Left colon (tissue), 2 donors: Measurements from ENCODE around the gene SULF2. TPM values are rescaled to one million over a fixed set of nuclear protein-coding genes. Genes with fewer than 3 reads are reported as not detected.
A peak's percentile ranks its signal among the peaks of the same experiment; 100 is the strongest.

ENCODE experiments used
- ATAC-seq: fragments of 200-7000 bp; cut with Tn5 transposase; one replicate; pipeline ENCODE4 v1.9.1; 2020; ENCODE audit warnings: mild to moderate bottlenecking, moderate library complexity
- DNase-seq, 2 donors: peaks; one replicate each; pipeline ENCODE4 v3.0.0-alpha.2; 2020
- intact Hi-C, 2 donors: fragments of 100-400 bp; cut with DNase I in 1 of 2; cut with micrococcal nuclease in 1 of 2; formaldehyde crosslinking; loops; one replicate each; pipeline versions ENCODE4 v1.11.2 to v1.14.0; 2022; cut with DNase I, micrococcal nuclease
- total RNA-seq, 2 donors: library from RNA; stranded (reverse); fragmentation: NEBNext Ultra II Directional; extraction: Animal tissue kit (Norgen Biotek cat#: 25700); gene quantifications; one replicate each; pipeline ENCODE4 v1.2.1, GENCODE V29; 2021
- donor health status: DM: no; HTN: no; CAD: no.
- donor health status: DM: yes; HTN: yes; CAD: no.

SULF2 gene
- total RNA-seq, 2 donors from 2014 or later = 124 to 177 TPM

DNA sequence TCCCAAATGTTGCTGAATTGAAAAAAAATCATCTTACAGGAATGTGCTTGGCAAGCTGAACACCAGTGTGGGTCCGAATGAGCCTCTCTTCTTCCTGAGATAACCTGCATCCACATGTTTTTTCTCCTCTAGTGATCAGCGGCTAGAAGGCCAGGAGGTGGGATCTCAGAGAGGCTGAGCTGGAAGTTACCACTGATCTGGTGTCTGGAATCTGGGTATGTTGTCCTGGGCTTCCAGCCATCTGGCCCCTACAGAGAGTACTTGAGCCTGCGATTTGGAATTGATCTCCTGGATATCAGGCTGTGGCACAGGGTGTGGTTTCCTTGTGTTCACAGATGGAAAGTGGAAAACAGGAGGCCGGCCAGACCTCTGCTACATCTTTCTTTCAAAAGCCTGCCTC lies 35.9 kb downstream of the SULF2 start:
- no peak for DNase-seq
- intact Hi-C loops = no loop called here
- ATAC-seq = no peak

DNA sequence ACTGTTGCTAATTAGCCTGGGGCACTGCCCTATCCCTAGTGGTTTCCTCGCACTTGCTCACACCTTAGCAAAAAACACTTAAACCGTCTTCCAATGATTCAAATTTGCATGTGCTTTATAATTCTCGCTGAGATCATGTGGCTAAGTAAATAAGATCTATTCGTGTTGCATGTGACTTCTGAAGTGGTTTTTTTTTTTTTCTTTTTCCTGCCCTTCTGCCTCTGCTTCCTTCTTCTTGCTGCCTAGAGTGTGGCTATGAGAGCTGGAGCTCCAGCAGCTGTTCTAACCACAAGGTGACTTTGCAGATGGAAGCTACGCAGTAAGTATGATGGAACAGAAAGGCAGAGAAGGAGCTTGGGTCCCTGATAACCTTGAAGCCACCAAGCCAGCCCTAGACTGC lies 36.5 kb downstream of the SULF2 start:
- peak; percentile 50 for ATAC-seq
- intact Hi-C loops = no loop called here
- no peak for DNase-seq

- ATAC-seq (no peak), DNase-seq (no peak)
- intact Hi-C loops = no loop called here
Observed at GRCh38 chr20:47748069-47748468, 37.2 kb downstream of the SULF2 start.

DNA sequence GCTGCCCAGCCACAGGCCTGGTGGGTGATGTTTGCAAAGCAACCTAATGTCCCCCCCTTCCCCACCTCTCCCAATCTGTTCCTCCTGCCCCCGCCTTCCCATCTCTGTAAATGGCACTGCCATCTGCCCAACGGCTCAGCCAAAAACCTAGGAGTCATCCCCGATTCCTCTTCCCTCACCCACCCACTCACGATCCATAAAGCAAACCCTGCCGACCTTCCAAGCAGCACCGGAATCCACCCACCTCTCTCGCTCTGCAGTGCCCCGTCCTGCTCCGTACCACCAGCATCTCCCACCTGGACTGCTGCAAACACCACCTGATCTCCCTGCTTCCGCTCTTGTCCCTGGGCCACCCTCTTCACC lies 37.6 kb downstream of the SULF2 start:
- intact Hi-C loops = no loop called here
- DNase-seq (no peak), ATAC-seq (no peak)

- DNase-seq = no peak
- intact Hi-C loops = no loop called here
- ATAC-seq = peak; percentile 53
Observed at GRCh38 chr20:47744803-47745202, 40.5 kb downstream of the SULF2 start.

- DNase-seq (no peak), ATAC-seq (peak; percentile 36)
- intact Hi-C loops = no loop called here
Observed at GRCh38 chr20:47743671-47744070, 41.6 kb downstream of the SULF2 start.

GRCh38 chr20:47741669-47742608 lies 43.3 kb downstream of the SULF2 start:
- ATAC-seq = no peak
- DNase-seq = no peak

DNA sequence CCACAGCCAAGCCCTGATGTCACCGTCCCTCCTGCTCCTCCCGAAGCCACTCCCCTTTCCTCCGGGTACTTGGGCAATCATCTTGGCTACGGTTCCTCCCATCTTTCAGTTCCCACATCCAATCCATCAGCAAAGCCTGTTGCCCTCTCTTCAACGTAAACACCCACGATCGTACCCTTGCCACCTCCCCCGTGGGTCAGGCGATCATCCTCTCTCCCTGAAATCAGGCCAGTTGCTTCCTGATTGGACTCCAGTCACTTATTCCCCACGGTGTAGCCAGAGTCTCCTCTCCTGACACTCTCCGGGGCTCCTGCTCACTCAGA lies 44.5 kb downstream of the SULF2 start:
- DNase-seq (peak; percentile 45 to 53), ATAC-seq (peak; percentile 72)

More at GRCh38 chr20:47741669-47742608, 43.3 kb downstream of the SULF2 start:
- intact Hi-C loops = no loop called here

GRCh38 chr20:47740121-47740861 lies 45.0 kb downstream of the SULF2 start:
- intact Hi-C loops = no loop called here
- ATAC-seq = no peak
- DNase-seq = no peak

More for the DNA sequence above, 44.5 kb downstream of the SULF2 start:
- intact Hi-C loops = no loop called here

GRCh38 chr20:47737923-47738322 lies 47.4 kb downstream of the SULF2 start:
- ATAC-seq (no peak), DNase-seq (no peak)
- intact Hi-C loops = no loop called here

DNA sequence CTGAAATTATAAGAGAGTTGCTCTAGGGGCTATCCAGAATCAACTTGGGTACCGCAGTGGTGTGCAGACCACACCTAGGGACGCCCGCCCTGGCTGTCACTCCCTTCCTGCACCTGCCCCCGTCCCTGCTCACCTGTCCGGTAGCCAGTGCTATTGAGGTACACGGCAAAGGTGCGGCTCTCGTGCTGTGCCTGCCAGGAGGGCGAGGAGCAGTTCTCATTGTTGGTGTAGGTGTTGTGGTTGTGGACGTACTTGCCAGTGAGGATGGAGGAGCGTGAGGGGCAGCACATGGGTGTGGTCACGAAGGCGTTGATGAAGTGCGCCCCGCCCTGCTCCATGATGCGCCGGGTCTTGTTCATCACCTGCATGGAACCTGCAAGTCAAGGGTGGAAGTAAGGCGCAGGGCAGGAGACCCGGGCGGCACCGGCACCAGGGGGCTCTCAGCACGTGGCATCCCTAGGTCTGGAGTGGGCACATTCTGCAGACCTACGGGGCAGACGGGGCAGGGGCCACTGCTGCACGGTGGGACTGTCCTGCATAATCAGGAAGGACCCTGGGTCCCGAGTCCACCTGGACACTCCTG lies 48.6 kb downstream of the SULF2 start:
- intact Hi-C loops = no loop called here
- no peak for DNase-seq
- ATAC-seq = no peak

DNA sequence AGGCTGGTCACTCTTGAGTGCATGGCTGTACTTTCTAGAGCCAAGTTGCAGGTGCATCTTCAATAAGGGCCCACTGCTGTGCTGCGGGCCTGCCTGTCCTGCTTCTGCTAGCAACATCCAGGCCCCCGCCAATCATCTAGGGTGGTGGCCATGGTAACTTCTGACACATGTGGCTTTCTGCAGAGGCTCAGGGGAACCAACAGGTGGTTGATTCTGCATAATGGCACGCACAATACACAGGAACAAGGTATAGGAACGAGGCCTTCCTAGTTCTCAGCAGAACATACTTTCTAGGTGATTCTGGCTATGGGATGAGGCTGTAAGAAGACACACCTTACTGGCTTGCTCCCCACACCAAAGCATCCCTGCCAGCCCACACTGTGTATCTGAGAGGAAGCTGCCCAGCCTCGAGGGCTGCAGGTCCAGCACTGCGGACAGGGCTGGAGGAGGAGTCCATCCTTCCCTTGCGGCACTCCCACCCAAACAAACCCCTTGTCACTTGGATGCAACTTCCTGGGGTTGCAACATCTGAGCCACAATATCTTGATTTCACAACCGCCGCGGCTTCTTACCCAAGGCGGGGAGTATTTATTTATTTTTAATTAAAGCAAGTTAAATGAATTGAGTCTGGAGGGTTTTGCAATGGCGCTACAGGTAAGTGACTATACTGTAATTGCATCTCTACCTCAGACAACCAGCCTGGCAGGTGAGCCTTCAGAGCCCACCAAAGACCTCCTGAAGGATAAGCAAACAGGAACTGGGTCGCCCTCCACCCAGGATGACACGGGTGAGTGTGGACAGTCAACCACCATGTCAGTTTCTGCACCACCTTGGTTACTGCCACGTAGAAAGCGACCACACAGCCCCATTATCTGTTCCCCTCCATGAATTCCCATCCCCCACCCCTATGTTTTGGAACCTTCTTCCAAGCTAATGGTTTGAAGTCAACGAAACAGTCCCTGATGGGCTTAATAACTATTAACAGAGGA lies 49.6 kb downstream of the SULF2 start:
- no peak for DNase-seq
- ATAC-seq = no peak
- intact Hi-C loops = no loop called here

- intact Hi-C loops = no loop called here
- no peak for ATAC-seq
- no peak for DNase-seq
Observed at GRCh38 chr20:47734870-47735269, 50.4 kb downstream of the SULF2 start.

DNA sequence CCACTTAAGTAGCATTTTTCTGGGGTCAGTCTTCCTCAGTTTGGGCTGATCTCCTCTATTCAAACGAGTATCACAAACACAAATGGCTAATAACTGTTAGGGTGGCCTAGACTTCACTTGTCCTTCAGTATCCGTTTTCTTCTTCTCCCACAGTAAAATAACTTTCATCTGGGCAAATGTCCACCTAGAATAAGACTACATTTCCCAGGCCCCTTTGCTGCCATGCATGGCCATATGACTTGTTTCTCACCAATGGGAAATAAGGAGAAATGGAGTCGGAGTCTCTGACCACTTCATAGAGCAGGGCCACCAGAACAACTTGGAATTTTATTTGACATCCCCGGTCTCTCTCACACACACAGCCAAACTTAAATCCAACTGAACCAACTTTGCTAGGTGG lies 51.4 kb downstream of the SULF2 start:
- intact Hi-C loops = no loop called here
- ATAC-seq (no peak), DNase-seq (no peak)

DNA sequence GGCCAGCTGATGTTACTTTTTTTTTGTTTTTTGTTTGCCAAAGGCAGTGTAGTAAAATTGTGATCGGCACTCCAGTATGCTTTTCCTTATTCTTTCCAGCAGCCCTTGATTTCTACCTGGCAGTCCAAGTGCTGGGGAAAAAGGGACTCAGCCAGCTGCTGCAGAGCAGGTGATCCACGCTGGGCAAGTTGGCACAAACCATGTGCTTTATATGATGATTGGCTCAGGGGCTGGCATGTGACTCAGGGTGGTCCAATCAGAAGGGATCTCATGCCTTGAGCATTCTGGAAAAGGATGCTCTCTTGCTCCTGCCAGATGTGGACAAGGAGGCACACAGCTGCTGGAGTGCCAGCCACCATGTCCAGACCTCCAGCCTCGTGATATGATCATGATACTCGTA lies 54.5 kb downstream of the SULF2 start:
- DNase-seq (no peak), ATAC-seq (peak; percentile 22)
- intact Hi-C loops = no loop called here

- DNase-seq (no peak), ATAC-seq (no peak)
- intact Hi-C loops = no loop called here
Observed at GRCh38 chr20:47729472-47729871, 55.8 kb downstream of the SULF2 start.

DNA sequence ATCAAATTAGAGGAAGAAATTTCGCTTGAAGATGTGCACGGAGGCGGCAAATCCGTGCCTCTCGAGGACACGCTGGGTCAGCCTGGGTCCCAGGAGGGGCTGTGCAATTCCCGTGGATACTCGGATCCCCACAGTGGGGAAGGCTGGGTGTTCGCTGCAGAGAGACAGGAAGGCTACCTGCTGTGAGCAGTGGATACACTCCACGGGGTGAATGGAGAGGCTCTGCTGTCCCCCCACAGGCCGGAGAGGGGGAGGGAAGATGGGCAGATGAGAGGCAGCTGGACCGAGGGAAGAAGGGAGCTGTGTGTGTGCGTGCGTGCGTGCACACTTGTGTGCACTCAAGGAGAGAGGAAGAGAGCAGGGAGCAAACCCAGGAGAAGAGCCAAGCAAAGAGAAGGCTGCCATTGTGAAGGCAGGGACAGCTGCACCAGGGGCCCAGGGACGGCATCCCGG lies 57.3 kb downstream of the SULF2 start:
- no peak for DNase-seq
- no peak for ATAC-seq
- intact Hi-C loops = no loop called here

GRCh38 chr20:47727170-47727880 lies 58.0 kb downstream of the SULF2 start:
- peak; percentile 67 for ATAC-seq
- intact Hi-C loops = no loop called here
- DNase-seq = peak; percentile 55 to 73
